IPS DF 19.7 (cell line): ENCODE measurements around the gene ATP4A.
"Not testable (repeated sequence)": the region's sequence is repeated elsewhere in the genome, so short reads cannot be mapped to it uniquely, and the experiment has no call there.

ENCODE experiments used
- DNase-seq: peaks from one replicate; pipeline ENCODE4 v3.0.0-alpha.2; 2013; ENCODE audit warnings: low read depth, low spot score

Gene ATP4A

DNA sequence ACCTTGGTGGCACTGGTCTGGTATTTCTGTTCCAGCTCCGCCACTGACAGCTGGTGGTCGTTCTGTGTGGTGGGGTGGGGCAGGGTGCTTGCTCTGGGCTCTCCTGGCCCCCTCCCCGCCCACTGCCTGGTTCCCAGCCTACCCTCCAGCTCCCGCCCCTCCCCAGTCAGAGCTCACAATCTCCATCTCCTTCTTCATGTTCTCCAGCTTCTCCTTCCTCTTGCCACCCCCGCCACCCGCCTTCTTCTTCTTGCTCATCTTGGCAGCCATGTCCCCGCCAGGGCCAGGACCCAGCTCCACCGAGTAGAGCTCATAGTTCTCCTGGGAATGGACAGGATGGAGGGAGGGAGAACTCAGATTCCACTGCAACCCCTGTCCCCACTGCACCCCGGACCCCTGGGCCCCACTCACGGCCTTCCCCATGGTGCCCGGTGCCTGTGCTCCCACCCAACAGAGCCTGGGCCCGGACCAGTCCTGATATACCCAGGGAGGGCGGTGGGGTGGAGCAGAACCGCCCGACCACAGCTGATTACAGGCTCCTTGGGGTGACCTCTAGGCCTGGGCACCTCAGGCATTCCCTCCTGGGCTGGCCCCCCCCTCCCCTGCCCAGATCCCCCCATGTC, at the start of gene ATP4A:
Gene ATP4A (minus strand): TSS at position 452 of the 623 bp plus-strand sequence. CDS start 29 bp downstream, at position 423.
- DNase-seq = no peak

DNA sequence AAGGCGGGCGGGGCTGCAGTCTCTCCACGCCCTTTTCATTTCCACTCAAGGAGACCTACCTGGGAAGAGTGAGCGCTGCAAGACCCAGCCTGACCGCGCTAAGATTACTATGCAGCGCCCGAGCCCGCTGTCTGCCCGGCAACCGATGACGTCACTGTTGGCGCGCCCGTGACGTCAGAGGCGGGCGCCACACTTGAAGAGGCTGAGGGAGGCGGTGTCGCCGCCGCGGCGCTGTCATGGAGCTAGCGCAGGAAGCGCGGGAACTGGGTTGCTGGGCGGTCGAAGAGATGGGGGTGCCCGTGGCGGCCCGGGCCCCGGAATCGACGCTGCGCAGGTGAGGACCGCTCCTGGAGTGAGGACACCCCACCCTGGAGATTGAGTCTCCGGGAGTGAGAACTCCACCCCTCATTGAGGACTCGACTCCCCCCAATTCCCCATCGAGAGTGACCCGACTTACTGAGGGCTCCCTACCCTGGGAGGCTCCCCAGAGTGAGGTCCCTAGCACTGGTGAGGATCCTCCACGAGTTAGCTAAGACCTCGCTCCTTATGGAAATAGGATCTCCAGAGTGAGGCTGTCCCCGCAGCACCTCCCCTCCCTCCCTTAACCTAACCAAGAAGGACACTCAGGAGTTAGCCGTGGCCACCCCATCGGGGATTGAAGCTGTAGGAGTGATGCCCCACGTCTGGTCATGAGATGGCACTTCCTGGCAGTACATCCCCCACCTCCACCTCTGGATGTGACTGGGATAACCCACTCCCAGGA, 49.3 kb upstream of the ATP4A start, which contains the start of gene HAUS5:
Gene HAUS5 (plus strand): TSS at position 177 of the 763 bp plus-strand sequence. CDS start 60 bp downstream, at position 237.
- DNase-seq = peak; percentile 40

DNA sequence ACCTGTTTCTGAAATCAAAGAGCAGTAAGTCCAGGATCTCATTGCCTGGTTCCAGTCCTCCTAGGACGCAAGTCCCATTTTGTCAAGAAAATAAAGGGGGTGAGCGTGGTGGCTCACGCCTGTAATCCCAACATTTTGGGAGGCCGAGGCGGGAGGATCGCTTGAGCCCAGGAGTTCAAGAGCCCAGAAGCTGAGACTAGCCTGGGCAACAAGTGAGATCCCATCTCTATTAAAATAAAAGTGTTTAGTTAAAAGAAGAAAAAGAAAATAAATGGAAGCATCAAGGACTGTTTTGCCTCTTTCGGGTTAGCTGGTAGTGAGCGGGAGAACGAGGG, 48.7 kb upstream of the ATP4A start:
- no peak for DNase-seq

DNA sequence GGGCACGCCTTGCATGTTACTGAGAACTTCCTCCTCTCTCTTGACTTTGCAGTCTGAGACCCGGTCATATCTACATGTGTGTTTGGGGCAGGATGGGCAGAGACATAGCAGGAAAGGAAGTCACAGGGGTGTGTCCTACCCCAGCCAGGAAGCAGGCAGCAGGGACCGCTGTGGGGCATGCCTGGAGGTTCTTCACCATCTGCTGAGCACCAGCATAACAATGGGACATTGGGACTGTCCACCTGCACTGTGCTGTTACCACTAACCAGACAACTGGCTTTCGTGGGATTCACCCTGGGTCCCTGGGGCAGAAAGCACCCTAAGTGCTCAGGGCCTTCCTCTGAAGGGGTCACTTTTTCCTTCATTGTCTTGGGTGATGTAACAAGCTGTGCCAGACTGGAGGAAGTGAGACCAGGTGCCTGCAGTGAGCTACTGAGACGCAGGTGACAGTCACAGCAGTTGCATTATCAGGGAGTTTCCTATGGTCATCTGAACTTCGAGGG, 46.4 kb upstream of the ATP4A start:
- no peak for DNase-seq

DNA sequence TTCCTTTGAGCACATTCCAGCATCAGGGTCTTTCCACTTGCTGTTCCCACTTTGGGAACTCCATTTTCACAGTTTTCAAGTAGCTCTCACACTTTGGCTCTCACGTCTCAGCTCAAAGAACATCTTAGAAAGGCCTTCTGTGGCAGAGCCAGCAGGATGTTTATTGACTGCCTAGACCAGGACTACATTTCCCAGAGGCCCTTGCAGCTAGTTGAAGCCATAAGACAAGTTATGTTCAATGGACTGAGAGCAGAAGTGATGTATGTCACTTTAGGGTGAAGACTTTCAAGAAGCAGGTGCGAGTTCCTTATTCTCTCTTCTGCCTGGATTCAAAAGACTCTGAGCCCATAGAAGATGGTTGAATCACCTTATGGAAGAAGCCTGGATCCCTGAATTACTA, 44.8 kb upstream of the ATP4A start:
- DNase-seq = no peak

DNA sequence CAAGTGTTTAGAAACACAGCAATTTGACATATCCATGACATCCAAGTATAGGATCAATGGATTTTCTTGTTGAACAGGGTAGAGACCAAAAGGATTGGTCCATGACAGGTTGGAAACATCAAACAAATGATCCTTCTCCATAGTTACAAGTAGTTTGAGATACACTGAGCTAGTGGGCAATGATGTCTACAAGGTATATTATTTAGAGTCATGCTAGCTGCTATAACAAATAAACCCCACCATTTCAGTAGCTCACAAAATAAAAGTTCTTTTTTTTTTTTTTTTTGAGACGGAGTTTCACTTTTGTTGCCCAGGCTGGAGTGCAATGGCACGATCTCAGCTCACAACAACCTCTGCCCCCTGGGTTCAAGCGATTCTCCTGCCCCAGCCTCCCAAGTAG, 44.2 kb upstream of the ATP4A start:
- DNase-seq = no peak

DNA sequence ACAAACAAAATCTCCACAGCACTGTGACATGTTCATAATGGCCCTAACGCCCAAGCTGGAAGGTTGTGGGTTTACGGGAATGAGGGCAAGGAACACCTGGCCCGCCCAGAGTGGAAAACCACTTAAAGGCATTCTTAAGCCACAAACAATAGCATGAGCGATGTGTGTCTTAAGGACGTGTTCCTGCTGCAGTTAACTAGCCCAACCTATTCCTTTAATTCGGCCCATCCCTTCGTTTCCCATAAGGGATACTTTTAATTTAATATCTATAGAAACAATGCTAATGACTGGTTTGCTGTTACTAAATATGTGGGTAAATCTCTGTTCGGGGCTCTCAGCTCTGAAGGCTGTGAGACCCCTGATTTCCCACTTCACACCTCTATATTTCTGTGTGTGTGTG, 43.7 kb upstream of the ATP4A start:
- not testable (repeated sequence) for DNase-seq

DNA sequence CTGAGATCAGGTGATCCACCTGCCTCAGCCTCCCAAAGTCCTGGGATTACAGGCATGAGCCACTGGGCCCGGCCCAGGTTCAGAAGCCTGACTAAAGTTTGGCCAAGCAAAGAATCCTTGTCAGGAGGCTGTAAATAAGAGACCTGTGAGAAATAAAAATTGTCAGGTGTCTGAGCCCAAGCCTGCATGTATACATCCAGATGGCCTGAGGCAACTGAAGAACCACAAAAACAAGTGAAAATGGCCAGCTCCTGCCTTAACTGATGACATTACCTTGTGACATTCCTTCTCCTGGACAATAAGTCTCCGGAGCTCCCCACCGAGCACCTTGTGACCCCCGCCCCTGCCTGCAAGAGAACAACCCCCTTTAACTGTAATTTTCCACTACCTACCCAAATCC, 41.0 kb upstream of the ATP4A start:
- not testable (repeated sequence) for DNase-seq

DNA sequence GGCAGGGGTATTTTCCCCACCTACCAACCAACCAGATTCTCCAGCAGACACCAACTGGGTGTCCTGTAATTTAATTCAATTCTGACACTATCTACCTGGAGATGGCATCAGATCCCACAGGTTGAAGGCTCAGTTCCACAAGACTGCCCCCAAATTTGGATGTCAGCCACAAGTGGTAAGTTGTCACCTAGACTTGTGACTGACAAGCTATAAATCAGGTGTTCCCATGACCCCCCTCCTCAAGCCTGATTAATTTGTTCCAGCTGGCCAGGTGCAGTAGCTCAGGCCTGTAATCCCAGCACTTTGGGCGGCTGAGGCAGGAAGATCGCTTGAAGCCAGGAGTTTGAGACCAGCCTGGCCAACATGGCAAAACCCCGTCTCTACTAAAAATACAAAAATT, 38.5 kb upstream of the ATP4A start:
- DNase-seq = no peak

DNA sequence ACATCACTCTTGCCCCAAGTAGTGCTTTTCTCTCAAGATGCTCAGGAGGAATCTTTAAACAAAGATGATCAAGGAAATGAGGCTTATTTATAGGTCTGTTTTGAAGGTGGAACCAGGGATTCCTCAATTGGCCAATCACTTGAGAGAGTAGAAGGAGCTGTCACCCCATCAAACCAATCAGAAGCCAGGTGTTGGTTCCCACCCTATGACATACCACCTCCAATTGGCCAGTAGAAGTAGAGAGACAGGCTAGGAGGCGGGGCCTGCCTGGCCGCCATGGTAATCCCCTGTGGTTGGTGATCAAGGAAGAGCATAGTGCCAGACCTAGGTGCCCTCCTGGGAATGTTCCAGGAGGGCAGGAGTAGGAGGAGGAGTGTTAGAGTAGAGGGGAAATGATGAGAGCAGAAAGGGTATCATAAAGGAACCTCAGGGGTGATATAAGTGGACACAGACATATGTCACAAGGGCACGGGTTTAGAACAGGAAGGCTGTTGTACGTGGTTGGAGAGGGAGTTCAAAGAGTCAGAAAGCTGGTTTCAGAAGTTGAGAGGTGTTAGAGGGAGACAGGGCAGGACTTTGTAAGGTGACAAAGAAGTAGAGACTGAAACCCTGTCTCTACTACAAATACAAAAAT, 33.0 kb upstream of the ATP4A start:
- DNase-seq = peak; percentile 15

DNA sequence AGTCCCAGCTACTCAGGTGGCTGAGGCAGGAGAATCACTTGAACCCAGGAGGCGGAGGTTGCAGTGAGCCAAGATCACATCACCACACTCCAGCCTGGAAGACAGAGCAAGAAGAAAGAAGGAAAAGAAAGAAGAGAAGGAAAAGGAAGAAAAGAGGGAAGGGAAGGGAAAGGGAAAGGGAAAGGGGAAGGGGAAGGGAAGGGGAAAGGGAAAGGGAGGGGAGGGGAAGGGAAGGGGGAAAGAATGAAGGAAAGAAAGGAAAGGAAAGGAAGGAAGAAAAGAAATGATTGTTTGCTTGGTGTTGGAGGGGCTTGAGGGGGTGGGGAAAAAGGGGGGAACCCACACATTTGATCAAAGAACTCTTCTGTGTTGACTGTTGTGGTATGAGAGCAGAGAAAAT, 32.5 kb upstream of the ATP4A start:
- DNase-seq = no peak

DNA sequence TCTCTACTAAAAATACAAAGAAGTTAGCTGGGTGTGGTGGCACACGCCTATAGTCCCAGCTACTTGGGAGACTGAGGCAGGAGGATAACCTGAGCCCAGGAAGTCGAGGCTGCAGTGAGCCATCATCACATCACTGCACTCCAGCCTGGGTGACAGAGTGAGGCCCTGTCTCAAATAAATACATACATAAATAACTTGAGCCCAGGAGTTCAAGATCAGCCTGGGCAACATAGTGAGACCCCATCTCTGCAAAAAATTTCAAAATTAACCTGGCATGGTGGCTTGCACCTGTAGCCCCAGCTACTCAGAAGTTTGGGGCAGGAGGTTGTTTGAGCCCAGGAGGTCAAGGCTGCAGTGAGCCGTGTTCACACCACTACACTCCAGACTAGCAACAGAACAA, 31.6 kb upstream of the ATP4A start:
- not testable (repeated sequence) for DNase-seq

DNA sequence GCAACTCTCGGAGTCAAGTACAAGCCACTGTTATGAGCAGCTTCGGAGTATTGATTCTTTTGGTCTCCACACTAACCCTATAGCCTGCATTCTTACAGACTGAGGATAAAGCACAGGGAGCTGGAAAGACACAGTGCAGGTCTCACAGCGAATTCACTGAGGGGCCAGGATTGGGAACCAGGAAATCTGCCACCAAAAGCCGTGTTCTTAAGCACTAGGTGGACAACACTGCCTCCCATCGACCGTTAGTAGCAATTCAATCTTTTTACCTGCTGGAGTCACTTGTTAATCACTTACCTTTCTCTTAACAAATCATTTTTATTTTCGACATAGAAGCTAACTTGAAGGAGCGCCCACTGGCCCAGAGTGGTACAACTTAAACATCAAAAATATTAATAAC, 28.8 kb upstream of the ATP4A start:
- DNase-seq = peak; percentile 60

DNA sequence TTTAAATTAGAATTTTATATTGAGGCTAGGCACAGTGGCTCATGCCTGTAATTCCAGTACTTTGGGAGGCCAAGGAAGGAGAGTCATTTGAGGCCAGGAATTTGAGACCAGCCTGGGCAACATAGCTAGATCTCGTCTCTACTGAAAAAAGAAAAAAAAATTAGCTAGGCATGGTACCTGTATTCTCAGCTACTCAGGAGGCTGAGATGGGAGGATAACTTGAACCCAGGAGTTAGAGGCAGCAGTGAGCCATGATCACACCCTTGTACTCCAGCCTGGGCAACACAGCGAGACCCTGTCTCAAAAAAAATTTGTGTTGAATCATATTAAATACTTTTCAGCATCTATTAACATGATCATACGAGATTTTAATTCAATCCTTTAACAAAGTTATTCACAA, 27.4 kb upstream of the ATP4A start:
- DNase-seq = no peak

DNA sequence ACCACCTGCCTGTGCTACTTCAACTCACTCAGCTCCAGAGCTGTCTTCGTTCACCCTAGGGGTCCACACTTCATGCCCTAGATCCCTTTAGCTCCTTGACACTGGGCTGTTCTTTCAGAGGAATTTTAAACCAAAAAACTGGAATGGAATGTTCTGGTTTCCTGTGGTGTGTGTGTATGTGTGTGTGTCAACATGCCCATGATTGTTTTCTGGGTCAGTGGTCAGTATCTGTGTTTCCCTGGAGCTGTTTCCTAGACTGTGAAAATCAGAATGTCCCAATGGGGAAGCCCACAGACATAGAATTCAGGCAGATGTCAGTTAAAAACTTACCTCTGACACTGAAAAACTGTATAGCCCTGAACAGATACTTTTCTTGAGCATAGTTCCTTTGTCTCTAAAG, 23.9 kb upstream of the ATP4A start:
- DNase-seq = no peak

DNA sequence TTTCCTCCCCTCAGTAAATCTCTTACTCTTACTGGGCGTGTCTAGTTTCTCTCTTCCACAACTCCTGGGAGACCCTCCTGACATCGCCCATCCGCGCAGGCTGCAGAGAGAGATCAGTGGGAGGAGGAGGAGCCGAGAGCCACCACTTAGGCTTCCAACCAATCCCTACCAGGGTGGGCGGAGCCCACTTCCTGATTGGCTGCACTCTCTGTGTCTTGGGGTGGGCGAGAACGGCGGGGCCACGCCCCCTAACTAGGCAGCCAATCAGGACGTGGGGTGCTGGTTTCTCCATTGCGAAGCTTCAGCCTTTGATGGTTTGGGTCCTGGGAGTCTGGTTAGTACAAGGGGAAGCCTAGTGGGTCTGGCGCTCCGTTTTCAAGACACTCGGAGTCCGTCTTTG, 22.4 kb upstream of the ATP4A start, which contains the start of gene PMIS2:
Gene PMIS2 (plus strand): TSS at position 326 of the 400 bp plus-strand sequence. CDS start 87 bp downstream, outside the sequence.
- DNase-seq = peak; percentile 38

DNA sequence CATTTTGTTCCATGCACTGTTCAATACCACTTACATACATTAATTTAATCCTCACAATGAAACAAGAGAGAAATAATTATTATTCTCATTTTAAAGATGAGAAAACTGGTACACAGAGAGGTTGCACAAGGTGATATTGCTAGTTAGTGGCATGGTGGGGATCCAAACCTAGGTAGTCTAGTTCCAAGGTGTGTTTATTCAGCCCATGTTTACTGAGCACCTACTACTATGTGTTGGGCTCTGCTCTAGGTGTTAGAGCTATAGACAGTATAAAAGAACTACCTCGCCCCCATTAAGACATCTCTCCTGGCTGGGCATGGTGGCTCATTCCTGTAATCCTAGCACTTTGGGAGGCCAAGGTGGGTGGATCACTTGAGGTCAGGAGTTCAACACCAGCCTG, 19.3 kb upstream of the ATP4A start:
- DNase-seq = no peak

DNA sequence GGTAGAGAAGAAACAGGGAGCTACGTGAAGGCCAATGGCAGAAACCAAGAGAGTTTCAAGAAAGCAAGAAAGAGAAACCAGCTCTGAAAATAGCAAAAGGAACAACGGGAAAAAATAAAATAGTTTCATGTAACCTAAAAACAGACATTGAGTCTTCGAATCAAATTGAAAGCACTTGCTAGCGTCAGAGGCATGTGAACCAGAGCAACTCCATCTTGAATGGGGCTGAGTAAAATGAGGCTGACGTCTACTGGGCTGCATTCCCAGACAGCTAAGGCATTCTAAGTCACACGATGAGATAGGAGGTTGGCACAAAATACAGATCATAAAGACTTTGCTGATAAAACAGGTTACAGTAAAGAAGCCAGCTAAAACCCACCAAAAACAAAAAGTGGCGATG, 15.2 kb upstream of the ATP4A start:
- no peak for DNase-seq

DNA sequence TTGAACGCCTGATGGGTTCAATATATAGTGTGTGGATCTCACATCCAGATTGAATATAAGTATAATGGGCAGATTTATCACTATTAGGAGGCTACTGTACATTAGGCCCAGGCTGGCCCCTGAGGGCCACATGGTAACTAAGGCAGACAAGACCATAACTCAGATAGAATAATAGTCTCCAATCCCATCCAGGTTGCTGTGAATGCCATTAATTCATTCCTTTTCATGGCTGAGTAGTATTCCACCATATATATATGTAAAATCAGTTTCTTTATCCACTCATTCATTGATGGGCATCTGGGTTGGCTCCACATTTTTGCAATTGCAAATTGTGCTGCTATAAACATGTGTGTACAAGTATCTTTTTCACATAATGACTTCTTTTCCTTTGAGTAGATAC, 14.5 kb upstream of the ATP4A start:
- no peak for DNase-seq

DNA sequence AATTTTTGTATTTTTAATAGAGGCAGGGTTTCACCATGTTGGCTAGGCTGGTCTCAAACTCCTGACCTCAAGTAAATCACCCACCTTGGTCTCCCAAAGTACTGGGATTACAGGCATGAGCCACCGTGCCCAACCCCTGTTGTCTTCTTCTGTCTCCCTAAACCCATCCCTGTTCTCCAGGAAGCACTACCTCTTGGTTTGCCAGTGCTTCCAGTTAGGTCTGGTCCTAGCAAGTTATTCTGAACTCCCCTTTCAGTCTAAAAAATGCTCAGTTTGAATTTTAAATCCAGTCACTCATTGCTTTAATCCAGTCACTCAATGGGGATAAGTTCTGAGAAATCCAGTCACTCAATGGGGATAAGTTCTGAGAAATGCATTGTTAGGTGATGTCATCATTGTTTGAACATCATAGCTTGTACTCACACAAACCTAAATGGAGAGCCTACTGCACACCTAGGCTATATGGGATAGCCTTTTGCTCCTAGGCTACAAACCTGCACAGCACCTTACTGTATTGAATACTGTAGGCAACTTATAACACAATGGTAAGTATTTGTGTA, 8.0 kb upstream of the ATP4A start:
- no peak for DNase-seq

DNA sequence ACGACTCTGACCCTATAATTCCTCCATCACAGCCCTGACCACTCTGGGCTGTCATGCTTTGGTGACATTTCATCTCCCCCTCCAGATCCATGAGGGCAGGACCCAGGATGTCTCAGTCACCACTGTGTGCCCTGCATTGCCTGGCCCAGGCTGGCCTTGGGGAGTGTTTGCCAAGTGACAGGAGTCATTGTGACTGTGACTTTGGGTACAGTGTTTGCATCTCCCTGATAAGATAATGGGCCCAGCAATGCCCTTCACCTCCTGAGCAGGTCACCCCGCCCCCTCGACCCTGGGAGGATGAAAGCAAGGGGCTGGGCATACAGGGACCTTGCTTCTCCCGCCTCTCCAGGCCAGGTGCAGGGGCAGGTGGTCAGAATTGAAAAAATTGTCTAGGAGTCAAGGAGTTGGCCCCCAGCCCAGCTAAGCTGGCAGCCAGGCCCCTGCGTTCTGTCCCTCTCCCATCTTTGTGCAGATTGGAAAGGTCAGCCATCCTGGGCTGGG, 5.9 kb upstream of the ATP4A start:
- no peak for DNase-seq

DNA sequence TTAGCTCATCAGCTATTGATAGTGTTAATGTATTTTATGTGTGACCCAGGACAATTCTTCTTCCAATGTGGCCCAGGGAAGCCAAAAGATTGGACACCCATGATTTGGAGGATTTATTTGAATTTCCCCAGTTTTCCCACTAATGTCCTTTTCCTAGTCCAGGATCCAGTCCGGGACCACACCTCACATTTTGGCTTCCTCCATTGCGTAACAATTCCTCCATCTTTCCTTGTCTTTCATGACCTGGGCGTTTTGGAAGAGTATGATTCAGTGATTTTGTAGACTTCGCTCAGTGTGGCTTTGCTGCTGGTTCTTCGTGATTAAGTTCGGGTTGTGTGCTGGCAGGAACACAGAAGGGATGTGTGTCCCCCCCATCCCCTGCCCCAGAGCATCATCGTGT, 3.3 kb upstream of the ATP4A start:
- no peak for DNase-seq
